ENCODE data around the gene TAGAP.
A peak's percentile ranks its signal among the peaks of the same experiment; 100 is the strongest.
"Not testable (repeated sequence)": the region's sequence is repeated elsewhere in the genome, so short reads cannot be mapped to it uniquely, and the experiment has no call there.

The TAGAP gene

GRCh38 chr6:158996856-158997255 lies 47.9 kb downstream of the TAGAP start:
- no peak overlapping the region for H2BK5ac ChIP-seq (ENCODE audit: low read depth, low read length, poor library complexity, severe bottlenecking)
- H3K4ac ChIP-seq (ENCODE audit: low read depth in 1 of 2, low read length in 2 of 2): no peak overlapping the region
- H3K27ac ChIP-seq (ENCODE audit: low read length, poor library complexity, severe bottlenecking): no peak overlapping the region
- no peak overlapping the region for H3K14ac ChIP-seq (ENCODE audit: low read length in 2 of 2)
- no peaks in the 10 kb centered on the region for H3K9me3 ChIP-seq (ENCODE audit: control insufficient read depth, low read length)
- no peak overlapping the region for H3K4me3 ChIP-seq (ENCODE audit: insufficient read depth in 1 of 2, low read depth in 1 of 2, low read length in 2 of 2)
- H3K27me3 ChIP-seq (ENCODE audit: control insufficient read depth in 1 of 2, insufficient read depth in 1 of 2, low read length in 2 of 2): no peaks in the 10 kb centered on the region
- peak; percentile 28 for DNase-seq
- no peak overlapping the region for H2BK12ac ChIP-seq (ENCODE audit: low read length in 2 of 2)
- no peak overlapping the region for H3K18ac ChIP-seq (ENCODE audit: low read depth in 1 of 2, low read length in 2 of 2)
- no peak overlapping the region for H3K9ac ChIP-seq (ENCODE audit: low read length)
- H2BK15ac ChIP-seq (ENCODE audit: low read depth, poor library complexity, severe bottlenecking): no peak overlapping the region
- H2AFZ ChIP-seq (ENCODE audit: low read depth, low read length): no peak overlapping the region
- peaks cover 3% of the 10 kb centered on the region for H3K4me1 ChIP-seq (ENCODE audit: control insufficient read depth, insufficient read depth, low read depth, low read length)
- WGBS: 81% methylated on average over 2 of the region's 2 CpGs
- H3K23ac ChIP-seq (ENCODE audit: low read length in 2 of 2): no peak overlapping the region
- H3K4me2 ChIP-seq (ENCODE audit: low read length, poor library complexity, severe bottlenecking): no peak overlapping the region
- no peak overlapping the region for H2BK120ac ChIP-seq (ENCODE audit: low read depth, low read length)
- H4K8ac ChIP-seq (ENCODE audit: low read length): no peak overlapping the region
- peaks cover 5% of the 10 kb centered on the region for H3K79me1 ChIP-seq (replicated peaks; ENCODE audit: low read length, poor library complexity, severe bottlenecking)
- H2AK5ac ChIP-seq (ENCODE audit: low read length, severe bottlenecking): no peak overlapping the region
- no peak overlapping the region for H4K91ac ChIP-seq (ENCODE audit: low read length)
- peaks cover 3 to 5% of the 10 kb centered on the region in 2 experiments for H3K36me3 ChIP-seq (ENCODE audit: control insufficient read depth in 1 of 2, insufficient read depth in 2 of 2, low read depth in 1 of 2, low read length in 2 of 2)

GRCh38 chr6:158993639-158994038 lies 51.2 kb downstream of the TAGAP start:
- H3K27ac ChIP-seq (ENCODE audit: low read length, poor library complexity, severe bottlenecking): no peak overlapping the region
- no peaks in the 10 kb centered on the region for H3K27me3 ChIP-seq (ENCODE audit: control insufficient read depth in 1 of 2, insufficient read depth in 1 of 2, low read length in 2 of 2)
- H2BK12ac ChIP-seq (ENCODE audit: low read length in 2 of 2): no peak overlapping the region
- no peak overlapping the region for H3K4me2 ChIP-seq (ENCODE audit: low read length, poor library complexity, severe bottlenecking)
- no peak overlapping the region for H3K9ac ChIP-seq (ENCODE audit: low read length)
- DNase-seq: no peak
- H3K4me3 ChIP-seq (ENCODE audit: insufficient read depth in 1 of 2, low read depth in 1 of 2, low read length in 2 of 2): no peak overlapping the region
- peaks cover 8 to 12% of the 10 kb centered on the region in 2 experiments for H3K36me3 ChIP-seq (ENCODE audit: control insufficient read depth in 1 of 2, insufficient read depth in 2 of 2, low read depth in 1 of 2, low read length in 2 of 2)
- H3K4me1 ChIP-seq (ENCODE audit: control insufficient read depth, insufficient read depth, low read depth, low read length): peaks cover 2% of the 10 kb centered on the region
- H3K23ac ChIP-seq (ENCODE audit: low read length in 2 of 2): no peak overlapping the region
- no peak overlapping the region for H2BK15ac ChIP-seq (ENCODE audit: low read depth, poor library complexity, severe bottlenecking)
- no peaks in the 10 kb centered on the region for H3K9me3 ChIP-seq (ENCODE audit: control insufficient read depth, low read length)
- 100% methylated on average over 2 of the region's 3 CpGs for WGBS
- H2BK5ac ChIP-seq (ENCODE audit: low read depth, low read length, poor library complexity, severe bottlenecking): no peak overlapping the region
- H2AFZ ChIP-seq (ENCODE audit: low read depth, low read length): no peak overlapping the region
- H3K18ac ChIP-seq (ENCODE audit: low read depth in 1 of 2, low read length in 2 of 2): no peak overlapping the region
- no peak overlapping the region for H2AK5ac ChIP-seq (ENCODE audit: low read length, severe bottlenecking)
- no peak overlapping the region for H4K91ac ChIP-seq (ENCODE audit: low read length)
- no peak overlapping the region for H3K14ac ChIP-seq (ENCODE audit: low read length in 2 of 2)
- H4K8ac ChIP-seq (ENCODE audit: low read length): no peak overlapping the region
- no peak overlapping the region for H3K4ac ChIP-seq (ENCODE audit: low read depth in 1 of 2, low read length in 2 of 2)
- H3K79me1 ChIP-seq (replicated peaks; ENCODE audit: low read length, poor library complexity, severe bottlenecking): peaks cover 2% of the 10 kb centered on the region
- no peak overlapping the region for H2BK120ac ChIP-seq (ENCODE audit: low read depth, low read length)

- Histone ChIP-seq H4K91ac (ENCODE audit: low read length) (no peak overlapping the region), H3K27ac (ENCODE audit: low read length, poor library complexity, severe bottlenecking) (no peak overlapping the region), H3K27me3 (ENCODE audit: control insufficient read depth in 1 of 2, insufficient read depth in 1 of 2, low read length in 2 of 2) (no peaks in the 10 kb centered on the region), H3K9ac (ENCODE audit: low read length) (no peak overlapping the region), H2BK5ac (ENCODE audit: low read depth, low read length, poor library complexity, severe bottlenecking) (no peak overlapping the region), H3K4me2 (ENCODE audit: low read length, poor library complexity, severe bottlenecking) (no peak overlapping the region), H3K4ac (ENCODE audit: low read depth in 1 of 2, low read length in 2 of 2) (no peak overlapping the region), H3K4me1 (ENCODE audit: control insufficient read depth, insufficient read depth, low read depth, low read length) (no peaks in the 10 kb centered on the region), H2AK5ac (ENCODE audit: low read length, severe bottlenecking) (no peak overlapping the region), H2BK120ac (ENCODE audit: low read depth, low read length) (no peak overlapping the region), H2BK15ac (ENCODE audit: low read depth, poor library complexity, severe bottlenecking) (no peak overlapping the region), H3K36me3 (ENCODE audit: control insufficient read depth in 1 of 2, insufficient read depth in 2 of 2, low read depth in 1 of 2, low read length in 2 of 2) (peaks cover 8 to 12% of the 10 kb centered on the region in 2 experiments), H3K23ac (ENCODE audit: low read length in 2 of 2) (no peak overlapping the region), H2BK12ac (ENCODE audit: low read length in 2 of 2) (no peak overlapping the region), H3K4me3 (ENCODE audit: insufficient read depth in 1 of 2, low read depth in 1 of 2, low read length in 2 of 2) (no peak overlapping the region), H2AFZ (ENCODE audit: low read depth, low read length) (no peak overlapping the region), H3K18ac (ENCODE audit: low read depth in 1 of 2, low read length in 2 of 2) (no peak overlapping the region), H3K14ac (ENCODE audit: low read length in 2 of 2) (no peak overlapping the region), H3K79me1 (replicated peaks; ENCODE audit: low read length, poor library complexity, severe bottlenecking) (peaks cover 2% of the 10 kb centered on the region), H3K9me3 (ENCODE audit: control insufficient read depth, low read length) (no peaks in the 10 kb centered on the region), H4K8ac (ENCODE audit: low read length) (no peak overlapping the region)
- WGBS: 88% methylated on average over 2 of the region's 2 CpGs
- no peak for DNase-seq
Measured at GRCh38 chr6:158991017-158991723, 53.6 kb downstream of the TAGAP start.

- not testable (repeated sequence) for H3K4me2 ChIP-seq (ENCODE audit: low read length, poor library complexity, severe bottlenecking); H3K4me1 ChIP-seq (ENCODE audit: control insufficient read depth, insufficient read depth, low read depth, low read length); H3K4ac ChIP-seq (ENCODE audit: low read depth in 1 of 2, low read length in 2 of 2); H3K4me3 ChIP-seq (ENCODE audit: insufficient read depth in 1 of 2, low read depth in 1 of 2, low read length in 2 of 2); H2AK5ac ChIP-seq (ENCODE audit: low read length, severe bottlenecking); H4K8ac ChIP-seq (ENCODE audit: low read length); H3K27me3 ChIP-seq (ENCODE audit: control insufficient read depth in 1 of 2, insufficient read depth in 1 of 2, low read length in 2 of 2); H4K91ac ChIP-seq (ENCODE audit: low read length); H3K9ac ChIP-seq (ENCODE audit: low read length); H3K27ac ChIP-seq (ENCODE audit: low read length, poor library complexity, severe bottlenecking); H2AFZ ChIP-seq (ENCODE audit: low read depth, low read length); H3K14ac ChIP-seq (ENCODE audit: low read length in 2 of 2); H2BK120ac ChIP-seq (ENCODE audit: low read depth, low read length); H2BK5ac ChIP-seq (ENCODE audit: low read depth, low read length, poor library complexity, severe bottlenecking); H3K9me3 ChIP-seq (ENCODE audit: control insufficient read depth, low read length); H3K79me1 ChIP-seq (replicated peaks; ENCODE audit: low read length, poor library complexity, severe bottlenecking); H2BK12ac ChIP-seq (ENCODE audit: low read length in 2 of 2); DNase-seq; H3K18ac ChIP-seq (ENCODE audit: low read depth in 1 of 2, low read length in 2 of 2); H2BK15ac ChIP-seq (ENCODE audit: low read depth, poor library complexity, severe bottlenecking); H3K23ac ChIP-seq (ENCODE audit: low read length in 2 of 2)
- 100% methylated on average over 2 of the region's 2 CpGs for WGBS
- H3K36me3 ChIP-seq (ENCODE audit: control insufficient read depth in 1 of 2, insufficient read depth in 2 of 2, low read depth in 1 of 2, low read length in 2 of 2): peaks cover 8 to 14% of the 10 kb centered on the region in 2 experiments
Measured at GRCh38 chr6:158989711-158990110, 55.1 kb downstream of the TAGAP start.

Measured in mesenchymal stem cell (in vitro differentiated cells and primary cell).